Stimulated activated naive CD8-positive, alpha-beta T cell treated with anti-CD3 and anti-CD28 coated beads, Interleukin-15, Interleukin-2, amounts not matched to agents 100 U/mL and 50 U/mL, for 24 hours (primary cell): ENCODE data around the gene MYT1.
"Not testable (repeated sequence)": the region's sequence is repeated elsewhere in the genome, so short reads cannot be mapped to it uniquely, and the experiment has no call there.

Experiments
- ATAC-seq: fragments of 150-1000 bp; cut with Tn5 transposase; one replicate; pipeline ENCODE4 v1.10.0; 2021
- DNase-seq: peaks from one replicate; pipeline ENCODE4 v3.0.0; 2021

The MYT1 gene

DNA sequence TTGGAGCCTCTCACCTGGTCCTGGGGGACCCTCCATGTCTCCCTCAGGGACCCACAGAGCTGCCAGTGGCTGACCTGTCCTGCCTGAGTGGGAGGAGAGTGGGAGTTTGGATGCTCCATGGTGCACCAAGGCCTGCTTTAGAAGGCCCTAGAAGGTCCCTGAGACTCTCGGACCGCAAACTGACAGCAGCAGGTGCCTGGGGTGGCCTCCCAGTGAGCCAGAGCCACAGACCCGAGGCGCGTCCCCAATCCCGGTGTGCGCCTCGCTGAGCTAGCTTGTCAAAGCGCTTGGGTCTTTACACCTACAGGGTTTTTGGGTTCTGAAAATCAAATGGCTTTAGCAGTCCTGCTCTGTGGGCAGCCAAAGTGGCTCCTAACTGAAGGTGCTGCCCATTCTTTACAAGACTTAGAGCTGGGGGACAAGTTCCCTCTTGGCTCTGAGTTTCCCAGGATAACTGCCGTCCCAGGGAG lies 4.9 kb downstream of the MYT1 start:
- no peak for DNase-seq
- ATAC-seq: no peak

DNA sequence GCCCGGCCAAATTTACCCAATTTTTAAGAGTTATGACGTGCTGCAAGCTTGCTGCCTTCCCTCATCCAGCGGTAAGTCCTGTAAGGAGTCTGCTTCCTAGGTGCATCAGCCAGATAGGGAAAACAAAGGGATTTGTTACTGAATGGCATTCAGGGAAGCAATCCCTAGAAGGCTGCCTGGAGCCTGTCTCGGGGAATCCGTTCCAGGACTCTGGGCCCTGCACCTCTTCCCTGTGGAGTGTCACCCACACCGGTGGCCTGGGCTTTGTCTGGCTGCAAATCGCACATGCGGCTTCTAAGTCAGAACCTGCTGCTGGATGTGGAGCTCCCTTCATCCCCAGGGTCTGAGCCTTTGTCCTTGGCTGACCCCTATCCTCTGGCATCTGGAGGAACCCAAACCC lies 7.0 kb downstream of the MYT1 start:
- DNase-seq: no peak
- ATAC-seq: no peak

GRCh38 chr20:64173116-64173515 lies 8.9 kb downstream of the MYT1 start:
- ATAC-seq: no peak
- no peak for DNase-seq

GRCh38 chr20:64176551-64176950 lies 12.3 kb downstream of the MYT1 start:
- no peak for DNase-seq
- no peak for ATAC-seq

- ATAC-seq (no peak), DNase-seq (no peak)
Measured at GRCh38 chr20:64176971-64177370, 12.7 kb downstream of the MYT1 start.

- no peak for DNase-seq
- ATAC-seq: no peak
Measured at GRCh38 chr20:64177384-64177783, 13.1 kb downstream of the MYT1 start.

GRCh38 chr20:64177787-64178186 lies 13.5 kb downstream of the MYT1 start:
- DNase-seq (no peak), ATAC-seq (no peak)

DNA sequence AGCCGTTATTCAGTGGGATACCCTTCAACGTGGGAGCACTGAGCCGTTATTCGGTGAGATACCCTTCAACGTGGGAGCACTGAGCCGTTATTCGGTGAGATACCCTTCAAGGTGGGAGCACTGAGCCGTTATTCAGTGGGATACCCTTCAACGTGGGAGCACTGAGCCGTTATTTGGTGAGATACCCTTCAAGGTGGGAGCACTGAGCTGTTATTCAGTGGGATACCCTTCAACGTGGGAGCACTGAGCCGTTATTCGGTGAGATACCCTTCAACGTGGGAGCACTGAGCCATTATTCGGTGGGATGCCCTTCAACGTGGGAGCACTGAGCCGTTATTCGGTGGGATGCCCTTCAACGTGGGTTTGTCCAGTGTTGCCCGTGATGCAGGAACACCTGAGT lies 14.7 kb downstream of the MYT1 start:
- DNase-seq, ATAC-seq: not testable (repeated sequence)

GRCh38 chr20:64179805-64180204 lies 15.6 kb downstream of the MYT1 start:
- ATAC-seq (no peak), DNase-seq (no peak)

GRCh38 chr20:64180673-64181072 lies 16.4 kb downstream of the MYT1 start:
- DNase-seq (no peak), ATAC-seq (no peak)

DNA sequence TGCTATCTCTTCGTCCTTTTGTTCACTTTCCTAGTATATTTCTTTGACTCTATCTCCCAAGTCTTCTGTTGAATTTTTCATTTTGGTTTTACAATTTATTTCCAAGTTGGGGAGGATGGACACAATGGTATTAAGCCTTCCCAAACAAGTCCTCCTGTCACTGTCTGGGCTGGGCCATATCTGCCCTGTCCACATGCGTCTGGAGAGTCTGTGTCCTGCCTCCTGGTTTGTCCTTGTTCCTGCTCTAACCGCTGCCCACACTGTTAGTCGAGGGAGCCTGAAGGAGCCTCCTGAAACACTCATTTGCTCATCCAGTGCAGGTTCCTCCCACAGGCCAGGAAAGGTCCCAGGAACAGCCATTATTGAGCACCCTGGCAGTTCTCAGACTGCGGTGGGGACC lies 17.1 kb downstream of the MYT1 start:
- ATAC-seq (no peak), DNase-seq (no peak)

GRCh38 chr20:64182146-64182865 lies 18.1 kb downstream of the MYT1 start:
- DNase-seq: no peak
- ATAC-seq: no peak

GRCh38 chr20:64183313-64183712 lies 19.1 kb downstream of the MYT1 start:
- ATAC-seq (no peak), DNase-seq (no peak)

GRCh38 chr20:64184795-64185194 lies 20.5 kb downstream of the MYT1 start:
- DNase-seq (no peak), ATAC-seq (no peak)

GRCh38 chr20:64185276-64185900 lies 21.1 kb downstream of the MYT1 start:
- no peak for ATAC-seq
- DNase-seq: no peak

- ATAC-seq: no peak
Measured at GRCh38 chr20:64186071-64186598, 21.9 kb downstream of the MYT1 start.

GRCh38 chr20:64187213-64187612 lies 23.0 kb downstream of the MYT1 start:
- not testable (repeated sequence) for ATAC-seq, DNase-seq

More at GRCh38 chr20:64186071-64186598, 21.9 kb downstream of the MYT1 start:
- DNase-seq: no peak

GRCh38 chr20:64188091-64188490 lies 23.8 kb downstream of the MYT1 start:
- DNase-seq (no peak), ATAC-seq (no peak)

- no peak for ATAC-seq
Measured at GRCh38 chr20:64188682-64189529, 24.7 kb downstream of the MYT1 start.

GRCh38 chr20:64189530-64189966 lies 25.3 kb downstream of the MYT1 start:
- ATAC-seq: no peak
- DNase-seq: no peak

More at GRCh38 chr20:64188682-64189529, 24.7 kb downstream of the MYT1 start:
- DNase-seq: no peak

- DNase-seq: no peak
- ATAC-seq: no peak
Measured at GRCh38 chr20:64189986-64190385, 25.7 kb downstream of the MYT1 start.

DNA sequence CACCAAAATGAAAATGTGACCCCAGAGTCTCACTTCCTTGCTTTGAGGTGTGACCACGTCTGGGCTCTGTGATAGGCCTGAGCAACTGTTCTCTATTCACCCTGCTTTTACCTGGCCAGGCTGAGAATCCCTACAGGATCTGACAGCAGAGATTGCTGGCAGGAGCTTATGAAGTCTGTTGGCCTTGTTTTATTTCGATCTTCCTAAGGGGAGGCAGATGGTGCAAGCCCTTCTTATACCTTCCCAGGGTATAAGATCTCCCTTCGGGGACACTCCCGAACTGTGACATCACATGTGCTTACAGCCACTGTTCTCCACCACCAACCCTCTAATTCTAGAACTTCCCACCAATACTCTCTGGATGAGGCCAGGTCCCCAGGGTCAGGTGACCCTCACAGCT lies 26.8 kb downstream of the MYT1 start:
- DNase-seq (no peak), ATAC-seq (no peak)

- DNase-seq (no peak), ATAC-seq (no peak)
Measured at GRCh38 chr20:64192406-64192805, 28.2 kb downstream of the MYT1 start.
